GM21447 (cell line): ENCODE data around the gene OR13D1.
A peak's percentile ranks its signal among the peaks of the same experiment; 100 is the strongest.
"Not testable (repeated sequence)": the region's sequence is repeated elsewhere in the genome, so short reads cannot be mapped to it uniquely, and the experiment has no call there.

Source experiments
- ATAC-seq: cut with Tn5 transposase; IDR thresholded peaks from one replicate; pipeline ENCODE4 v1.9.1; 2021; ENCODE audit not compliant: unreplicated experiment

OR13D1 gene

GRCh38 chr9:104694218-104694617, at the start of gene OR13D1:
TSS of gene OR13D1 (plus strand) at chr9:104694518. CDS start at chr9:104694518, 0 bp downstream.
- no peak for ATAC-seq

- no peak for ATAC-seq
Measured at GRCh38 chr9:104658496-104659195, 35.7 kb upstream of the OR13D1 start.

- ATAC-seq = no peak
Measured at GRCh38 chr9:104675611-104676010, 18.7 kb upstream of the OR13D1 start.

- peak; percentile 82 for ATAC-seq
Measured at GRCh38 chr9:104682642-104683041, 11.7 kb upstream of the OR13D1 start.

GRCh38 chr9:104686081-104686480, 8.2 kb upstream of the OR13D1 start:
- no peak for ATAC-seq

GRCh38 chr9:104700306-104700705, 6.0 kb downstream of the OR13D1 start:
- ATAC-seq = no peak

GRCh38 chr9:104708737-104709136, 14.4 kb downstream of the OR13D1 start:
- not testable (repeated sequence) for ATAC-seq

- ATAC-seq = no peak
Measured at GRCh38 chr9:104711604-104712003, 17.3 kb downstream of the OR13D1 start.

- ATAC-seq = no peak
Measured at GRCh38 chr9:104725014-104725413, 30.7 kb downstream of the OR13D1 start.

- no peak for ATAC-seq
Measured at GRCh38 chr9:104738452-104738851, 44.1 kb downstream of the OR13D1 start.

- no peak for ATAC-seq
Measured at GRCh38 chr9:104740621-104741020, 46.3 kb downstream of the OR13D1 start.

- peak; percentile 33 for ATAC-seq
Measured at GRCh38 chr9:104743376-104743985, 49.2 kb downstream of the OR13D1 start.
